K562 (cell line): ENCODE measurements around the gene SMIM35. TPM values are rescaled to one million over a fixed set of nuclear protein-coding genes. Genes with fewer than 3 reads are reported as not detected.

Source experiments
- ADNP ChIP-seq: fragments of 200-800 bp; sonication (Bioruptor generic); IDR thresholded peaks from 2 replicates; pipeline ENCODE4 v1.6.1; 2016; ENCODE audit warnings: missing genetic modification characterization, missing compliant biosample characterization
- CEBPG ChIP-seq, 3 experiments: fragments of 200-800 bp in 1 of 3; sonication (Bioruptor generic) in 1 of 3; sonication (generic) in 1 of 3; formaldehyde crosslinking in 1 of 3; IDR thresholded peaks in 2 of 3; conservative IDR thresholded peaks in 1 of 3; 2 replicates each; pipeline versions ENCODE4 v1.6.1 to v1.8.0; 2016 to 2022; ENCODE audit warnings: missing compliant biosample characterization in 2 of 3, missing genetic modification characterization in 2 of 3, mild to moderate bottlenecking in 1 of 3, missing genetic modification reagents in 1 of 3
- CUX1 ChIP-seq: fragments of 200-800 bp; sonication (Bioruptor generic); IDR thresholded peaks from 2 replicates; pipeline ENCODE4 v1.6.1; 2016; ENCODE audit warnings: missing genetic modification characterization, missing compliant biosample characterization
- DNMT1 ChIP-seq: fragments of 450-650 bp; IDR thresholded peaks from 2 replicates; pipeline ENCODE4 v1.6.1; 2016; ENCODE audit warnings: antibody characterized with exemption, mild to moderate bottlenecking
- IRF9 ChIP-seq: fragments of 450-650 bp; IDR thresholded peaks from 2 replicates; pipeline ENCODE4 v1.6.1; 2016; ENCODE audit warnings: missing biosample characterization, missing genetic modification characterization
- KDM1A ChIP-seq, 2 experiments: fragments of 450-650 bp; IDR thresholded peaks; 2 replicates each; pipeline ENCODE4 v1.6.1; 2016; ENCODE audit warnings: mild to moderate bottlenecking in 2 of 2
- KLF6 ChIP-seq: fragments of 250-450 bp; sonication (Bioruptor Pico); IDR thresholded peaks from 2 replicates; pipeline ENCODE4 v1.4.0; 2020; ENCODE audit warnings: mild to moderate bottlenecking, moderate library complexity, borderline replicate concordance
- NCOA4 ChIP-seq: fragments of 450-650 bp; IDR thresholded peaks from 2 replicates; pipeline ENCODE4 v1.6.1; 2018; ENCODE audit warnings: mild to moderate bottlenecking; ENCODE audit not compliant: partially characterized antibody
- NR4A1 ChIP-seq, 2 experiments: fragments of 250-450 bp in 1 of 2; fragments of 450-650 bp in 1 of 2; sonication (Bioruptor Pico) in 1 of 2; IDR thresholded peaks; 2 replicates each; pipeline versions ENCODE4 v1.4.0 to v1.6.1; 2016 to 2020; ENCODE audit warnings: mild to moderate bottlenecking in 2 of 2, missing compliant biosample characterization in 1 of 2, missing genetic modification characterization in 1 of 2, moderate library complexity in 1 of 2
- SRSF7 ChIP-seq: fragments of 200-400 bp; formaldehyde crosslinking; optimal IDR thresholded peaks from 2 replicates; pipeline ENCODE3; 2017; ENCODE audit warnings: mild to moderate bottlenecking, low read depth, low read length
- TCF3 ChIP-seq: sonication (generic); formaldehyde crosslinking; IDR thresholded peaks from 2 replicates; pipeline ENCODE4 v1.4.0; 2020; ENCODE audit warnings: mild to moderate bottlenecking, missing genetic modification reagents
- TCF7L2 ChIP-seq: fragments of 150-350 bp; IDR thresholded peaks from 2 replicates; pipeline ENCODE4 v1.6.1; 2016; ENCODE audit warnings: low read depth, mild to moderate bottlenecking, low read length, moderate library complexity
- TFAM ChIP-seq: fragments of 250-450 bp; sonication (Bioruptor Pico); conservative IDR thresholded peaks from 2 replicates; pipeline ENCODE4 v1.5.0; 2021; ENCODE audit warnings: mild to moderate bottlenecking, moderate library complexity
- ZBTB34 ChIP-seq: fragments of 250-450 bp; sonication (Bioruptor Pico); IDR thresholded peaks from 2 replicates; pipeline ENCODE4 v1.8.0; 2021; ENCODE audit warnings: mild to moderate bottlenecking, moderate library complexity
- ZNF134 ChIP-seq: fragments of 250-450 bp; sonication (Bioruptor Pico); conservative IDR thresholded peaks from 2 replicates; pipeline ENCODE4 v1.4.0; 2020
- ZNF639 ChIP-seq, 2 experiments: fragments of 200-800 bp in 1 of 2; sonication (Bioruptor generic) in 1 of 2; sonication (generic) in 1 of 2; formaldehyde crosslinking in 1 of 2; IDR thresholded peaks in 1 of 2; conservative IDR thresholded peaks in 1 of 2; 2 replicates each; pipeline versions ENCODE4 v1.5.0 to v1.6.1; 2016 to 2020; ENCODE audit warnings: missing compliant biosample characterization in 1 of 2, missing genetic modification characterization in 1 of 2, missing genetic modification reagents in 1 of 2
- polyA plus RNA-seq, 8 experiments: library from polyadenylated mRNA; depleted of rRNA in 4 of 8; stranded (reverse) in 5 of 8; unstranded in 3 of 8; fragments of >200 nt; fragmentation: Nextera tagmentation in 2 of 8; fragmentation: Illumina TruSeq in 1 of 8; extraction: Ambion mirVana in 2 of 8; extraction: Trizol in 1 of 8; gene quantifications; 2 replicates each; pipeline versions ENCODE4 v1.2.1 to v1.2.3, GENCODE V29; 2011 to 2014; ENCODE audit warnings: inconsistent platforms in 1 of 8, missing spikeins in 1 of 8
- total RNA-seq, 7 experiments: library from RNA; depleted of rRNA in 6 of 7; stranded (reverse); fragments of >200 nt in 6 of 7; fragmentation: Illumina TruSeq in 2 of 7; extraction: Trizol in 2 of 7; gene quantifications; 2 replicates each; pipeline versions ENCODE4 v1.2.1 to v1.2.3, GENCODE V29; 2011 to 2021; ENCODE audit warnings: low replicate concordance in 1 of 7

The SMIM35 gene
- total and polyA plus RNA-seq, 9 of the 15 experiments (the other 6 are each of a cell fraction or from before 2014, with no cell fraction given) = 0.03 TPM; not detected in 7

GRCh38 chr11:117985953-117986887, 100.5 kb downstream of the SMIM35 start, which contains the start of gene IL10RA (continued):
- TF ChIP-seq KLF6 (CRISPR knock-in tag) (no peak), ZNF134 (CRISPR knock-in tag) (no peak), ZBTB34 (CRISPR knock-in tag) (no peak), CUX1 (CRISPR knock-in tag) (no peak), KDM1A (IDR thresholded peaks at IDR 0.05) (peak in 1 of 2 experiments; percentile 53; a peak in 1 of 4 replicates), TCF3 (CRISPR knock-in tag) (0 out of 2 replicates have a peak, but pooled peaks have one; percentile 21), DNMT1 (no peak), SRSF7 (no peak), TFAM (no peak), CEBPG (CRISPR knock-in tag; IDR thresholded peaks at IDR 0.05) (peak; percentile 60; the same call in 1 of the 2 replicates), CEBPG (tag; conservative IDR thresholded peaks at IDR 0.05 in 1 of 2, IDR thresholded peaks at IDR 0.05 in 1 of 2) (no peak), TCF7L2 (no peak), ZNF639 (CRISPR knock-in tag; conservative IDR thresholded peaks at IDR 0.05 in 1 of 2, IDR thresholded peaks at IDR 0.05 in 1 of 2) (no peak), NCOA4 (no peak), IRF9 (no peak), ADNP (tag) (no peak), NR4A1 (CRISPR knock-in tag; IDR thresholded peaks at IDR 0.05) (no peak), NR4A1 (tag; IDR thresholded peaks at IDR 0.05) (peak; percentile 86; the same call in 1 of the 2 replicates)
